ENCODE data around the gene TNRC6A. TPM values are rescaled to one million over a fixed set of nuclear protein-coding genes. Genes with fewer than 3 reads are reported as not detected.
"Not testable (repeated sequence)": the region's sequence is repeated elsewhere in the genome, so short reads cannot be mapped to it uniquely, and the experiment has no call there.

Gene TNRC6A
- polyA plus RNA-seq, 12 donors: 22.9 to 76.8 (median 35.6) TPM

DNA sequence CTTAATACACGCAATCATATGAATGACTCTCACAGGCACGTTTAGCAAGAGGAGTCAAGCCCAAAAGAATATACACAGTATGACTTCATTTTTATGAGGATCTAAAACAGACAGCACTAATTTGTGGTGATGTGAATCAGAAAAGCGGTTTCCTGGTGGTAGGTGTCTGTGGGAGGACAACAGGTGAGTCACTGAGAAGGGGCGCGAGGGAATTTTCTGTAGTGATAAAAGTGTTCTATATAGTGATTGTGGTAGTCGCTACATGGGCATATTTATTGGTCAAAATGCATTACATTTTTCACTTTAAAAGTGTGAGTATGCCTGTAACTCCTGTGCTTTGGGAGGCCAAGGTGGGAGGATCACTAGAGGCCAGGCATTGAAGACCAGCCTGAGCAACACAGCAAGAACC, 7.6 kb upstream of the TNRC6A start:
- DNase-seq: no peak

DNA sequence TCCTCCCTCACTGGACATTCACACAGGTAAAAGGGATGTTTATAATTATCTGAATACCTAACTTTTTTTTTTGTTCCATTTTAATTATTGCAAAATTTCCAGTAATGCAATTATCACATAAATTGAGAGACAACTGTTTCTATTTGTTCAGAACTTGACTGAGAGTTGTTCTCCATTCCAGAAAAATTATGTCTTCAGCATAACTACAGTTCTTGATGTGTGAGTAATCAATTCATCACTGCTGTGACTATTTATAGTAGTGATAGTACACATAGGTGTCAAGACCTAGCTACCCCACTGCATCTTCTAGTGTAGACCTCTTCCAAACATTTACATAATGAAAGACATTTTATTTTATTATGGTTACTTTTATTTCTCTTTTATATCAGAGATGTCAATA, 5.8 kb upstream of the TNRC6A start:
- DNase-seq: no peak

- no peak for DNase-seq
Measured at GRCh38 chr16:24728011-24728410, 1.4 kb upstream of the TNRC6A start.

DNA sequence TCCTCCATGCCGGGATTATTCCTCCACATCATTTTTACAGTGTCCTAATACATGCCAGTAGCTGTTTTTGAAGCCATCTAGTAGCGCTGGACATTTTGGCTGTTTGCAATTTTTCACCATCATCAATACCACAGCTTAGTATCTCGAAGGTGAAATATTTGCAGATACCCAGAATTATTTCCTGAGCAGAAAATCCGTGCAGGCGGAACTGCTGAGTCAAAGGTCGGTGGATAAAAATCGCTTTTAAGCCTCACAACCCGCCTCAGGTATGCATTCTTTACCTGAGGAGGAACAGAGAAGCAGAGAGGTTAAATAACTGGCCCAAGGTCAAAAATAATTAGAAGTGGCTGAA, 584 bp upstream of the TNRC6A start:
- DNase-seq: no peak

DNA sequence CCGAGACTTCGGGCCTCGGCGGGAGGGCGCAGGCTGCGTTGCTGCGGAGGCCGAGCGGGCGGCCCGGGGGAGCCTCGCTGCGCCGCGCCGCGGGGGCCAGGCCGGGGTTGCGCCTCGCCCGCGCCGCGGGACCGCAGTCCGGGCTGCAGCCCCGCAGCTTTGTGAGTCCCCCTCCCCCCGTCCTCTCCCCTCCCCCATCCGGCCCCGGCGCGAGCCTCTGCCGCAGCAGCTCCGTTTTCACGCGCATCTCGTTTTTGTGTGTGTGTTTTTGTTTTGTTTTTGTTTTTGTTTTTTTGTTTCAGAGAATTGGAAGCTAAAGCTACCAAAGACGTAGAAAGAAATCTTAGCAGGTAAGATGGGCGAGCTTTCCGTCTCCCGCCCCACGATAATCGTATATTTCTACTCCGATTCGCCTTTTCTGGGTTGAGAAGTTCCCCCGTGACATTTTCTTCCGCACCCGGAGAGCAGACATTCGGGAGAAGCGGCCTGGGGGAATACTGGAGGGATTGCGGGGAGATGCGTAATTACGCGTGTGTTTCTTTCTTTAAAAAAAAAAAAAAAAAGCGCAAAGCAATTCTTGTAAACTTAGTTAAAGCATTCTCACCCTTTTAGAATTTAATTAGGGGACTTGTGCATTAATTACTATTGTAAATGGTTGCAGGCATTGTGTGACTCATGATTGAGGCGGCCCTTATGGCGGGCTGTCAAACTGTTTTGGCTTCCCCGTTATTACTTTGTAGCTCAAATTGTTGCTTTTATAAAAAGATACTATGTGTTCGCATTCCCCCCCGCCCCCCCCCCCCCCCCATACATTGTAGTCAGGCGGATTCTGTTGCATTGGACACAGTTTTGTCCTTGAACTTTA, 732 bp downstream of the TNRC6A start:
- peak; percentile 20 for DNase-seq

- DNase-seq: no peak
Measured at GRCh38 chr16:24730914-24731313, 1.5 kb downstream of the TNRC6A start.

DNA sequence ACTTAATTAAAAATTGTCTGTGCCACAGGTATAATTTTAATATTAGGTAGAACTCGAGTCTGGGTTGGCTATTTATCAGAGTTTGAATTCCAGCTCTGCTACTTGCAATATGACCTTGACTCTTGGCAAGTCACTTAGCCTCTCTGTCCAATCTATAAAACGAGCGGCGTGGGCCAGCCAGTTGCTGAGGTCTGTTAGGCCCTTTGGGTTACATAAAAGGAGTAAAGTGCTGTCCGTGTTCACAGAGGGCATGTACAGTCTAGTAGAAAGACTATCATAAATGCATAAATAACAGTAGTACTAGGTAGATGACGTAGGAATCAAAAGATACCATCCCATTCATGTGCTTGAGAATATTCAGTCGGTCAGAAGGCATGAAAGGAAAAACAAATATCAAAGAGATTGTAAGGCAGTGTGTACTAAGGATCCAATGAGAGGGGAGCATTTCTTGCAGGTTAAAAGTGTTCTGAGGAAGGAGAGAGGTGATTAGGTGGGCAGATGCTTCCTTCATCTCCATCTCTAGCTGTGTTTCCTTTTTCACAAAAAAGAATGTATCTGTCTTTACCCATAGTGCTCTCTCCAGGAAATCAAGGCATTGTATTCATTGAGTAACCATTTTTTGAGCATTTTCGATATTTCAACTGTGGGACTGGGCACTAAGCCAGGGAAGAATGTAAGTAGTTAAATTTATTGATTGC, 2.4 kb downstream of the TNRC6A start:
- no peak for DNase-seq

- no peak for DNase-seq
Measured at GRCh38 chr16:24734382-24734781, 4.9 kb downstream of the TNRC6A start.

DNA sequence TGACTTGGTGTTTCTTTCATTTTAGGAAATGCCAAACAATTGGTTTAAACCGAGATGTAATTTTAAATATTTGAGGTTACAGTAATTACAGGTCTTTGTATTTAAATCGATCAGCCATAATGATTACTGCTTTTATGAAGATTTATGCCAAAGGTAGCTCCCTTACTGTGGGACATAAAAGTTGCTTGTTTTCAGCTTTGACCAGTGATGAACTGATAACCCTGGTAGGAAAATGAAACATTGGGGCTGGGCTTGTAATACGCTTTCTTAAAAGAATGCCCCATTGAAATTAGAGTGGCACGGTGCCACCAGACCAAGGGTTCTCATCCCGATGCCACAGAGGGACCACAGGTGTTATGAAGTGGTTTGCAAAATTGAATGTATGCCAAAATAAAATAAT, 7.3 kb downstream of the TNRC6A start:
- no peak for DNase-seq

DNA sequence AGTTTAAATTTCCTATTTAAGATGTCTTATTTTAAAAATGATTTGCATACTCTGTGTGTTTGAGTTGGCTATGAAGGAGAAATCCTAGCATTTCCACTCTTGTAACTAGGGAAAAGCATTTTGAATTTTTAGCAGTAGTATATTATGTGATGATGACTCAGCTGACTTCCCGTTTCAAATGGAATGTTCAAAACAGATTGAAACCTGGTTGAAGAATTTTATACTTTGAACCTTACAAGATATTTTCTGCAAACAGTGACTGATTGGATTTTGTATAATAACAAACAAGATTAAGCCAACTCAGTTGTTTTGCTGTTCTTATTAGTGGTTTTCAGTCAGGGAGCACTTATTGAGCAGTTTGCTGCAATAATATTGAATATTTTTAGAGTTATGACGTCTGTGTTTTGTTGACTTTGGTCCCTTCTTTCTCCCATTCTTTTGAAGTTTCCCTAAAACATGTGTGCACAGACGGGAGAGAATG, 8.0 kb downstream of the TNRC6A start:
- no peak for DNase-seq

GRCh38 chr16:24737916-24738594, 8.6 kb downstream of the TNRC6A start:
- no peak for DNase-seq

GRCh38 chr16:24738895-24739294, 9.4 kb downstream of the TNRC6A start:
- no peak for DNase-seq

- no peak for DNase-seq
Measured at GRCh38 chr16:24741862-24742261, 12.4 kb downstream of the TNRC6A start.

DNA sequence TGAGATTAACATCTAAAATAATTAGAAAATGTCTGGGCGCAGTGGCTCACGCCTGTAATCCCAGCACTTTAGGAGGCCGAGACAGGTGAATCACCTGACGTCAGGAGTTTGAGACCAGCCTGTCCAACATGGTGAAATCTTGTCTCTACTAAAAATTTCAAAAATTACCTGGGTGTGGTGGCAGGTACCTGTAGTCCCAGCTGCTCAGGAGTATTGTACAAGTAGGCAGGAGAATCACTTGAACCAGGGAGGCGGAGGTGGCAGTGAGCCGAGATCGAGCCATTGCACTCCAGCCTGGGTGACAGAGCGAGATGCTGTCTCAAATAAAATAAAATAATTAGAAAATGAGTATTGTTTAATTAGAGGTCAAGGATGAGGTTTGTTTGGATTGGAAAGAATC, 13.2 kb downstream of the TNRC6A start:
- not testable (repeated sequence) for DNase-seq

- DNase-seq: no peak
Measured at GRCh38 chr16:24745391-24745790, 15.9 kb downstream of the TNRC6A start.

DNA sequence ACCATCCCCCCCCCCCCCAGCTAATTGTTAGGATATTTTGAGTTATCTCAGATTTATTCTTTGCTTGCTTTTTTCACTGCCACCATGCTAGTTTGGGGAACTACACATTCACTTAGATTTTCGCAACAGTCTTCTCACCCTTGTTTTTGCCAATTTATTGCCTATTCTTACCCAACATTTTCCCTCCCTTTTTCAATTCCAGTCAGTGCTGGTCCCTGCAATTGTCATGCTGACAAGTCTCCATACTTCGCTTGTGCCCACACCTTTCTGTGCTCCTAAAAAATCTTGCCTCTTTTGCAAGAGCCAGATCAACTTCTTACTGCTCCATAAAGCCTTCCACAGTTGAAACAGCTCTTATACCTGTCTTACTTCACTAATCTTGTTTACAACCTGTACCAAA, 16.3 kb downstream of the TNRC6A start:
- no peak for DNase-seq

DNA sequence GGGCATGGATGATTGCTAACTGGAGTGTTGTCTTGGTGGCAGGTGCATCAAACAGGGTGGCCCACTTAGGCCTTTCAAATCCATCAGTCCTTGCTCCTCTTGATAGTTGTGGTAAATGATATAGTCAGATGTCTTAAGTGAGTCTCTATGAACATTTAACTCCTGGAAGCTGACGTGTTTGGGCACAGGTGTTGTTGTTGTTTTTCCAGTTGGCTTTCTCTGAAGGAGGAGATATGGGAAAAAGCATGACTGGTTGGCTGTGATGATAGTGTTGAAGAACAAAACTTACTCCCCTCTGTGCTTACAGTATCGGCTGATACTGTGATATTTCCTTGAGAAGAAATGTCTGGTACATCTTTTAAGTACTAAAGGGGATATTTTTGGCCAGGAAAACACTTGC, 18.0 kb downstream of the TNRC6A start:
- no peak for DNase-seq

GRCh38 chr16:24748242-24748641, 18.8 kb downstream of the TNRC6A start:
- DNase-seq: no peak

- DNase-seq: no peak
Measured at GRCh38 chr16:24749310-24749709, 19.9 kb downstream of the TNRC6A start.

DNA sequence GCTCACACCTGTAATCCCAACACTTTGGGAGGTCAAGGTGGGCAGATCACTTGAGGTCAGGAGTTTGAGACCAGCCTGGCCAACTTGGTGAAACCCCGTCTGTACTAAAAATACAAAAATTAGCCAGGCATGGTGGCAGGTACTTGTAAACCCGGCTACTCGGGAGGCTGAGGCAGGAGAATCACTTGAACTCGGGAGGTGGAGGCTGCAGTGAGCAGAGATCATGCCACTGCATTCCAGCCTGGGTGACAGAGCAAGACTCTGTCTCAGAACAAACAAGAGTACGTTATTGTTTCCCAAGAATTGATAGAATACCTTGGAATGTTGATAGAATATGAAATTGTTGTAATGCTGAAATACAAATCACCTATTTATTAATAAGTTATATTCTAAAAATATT, 20.4 kb downstream of the TNRC6A start:
- DNase-seq: not testable (repeated sequence)

DNA sequence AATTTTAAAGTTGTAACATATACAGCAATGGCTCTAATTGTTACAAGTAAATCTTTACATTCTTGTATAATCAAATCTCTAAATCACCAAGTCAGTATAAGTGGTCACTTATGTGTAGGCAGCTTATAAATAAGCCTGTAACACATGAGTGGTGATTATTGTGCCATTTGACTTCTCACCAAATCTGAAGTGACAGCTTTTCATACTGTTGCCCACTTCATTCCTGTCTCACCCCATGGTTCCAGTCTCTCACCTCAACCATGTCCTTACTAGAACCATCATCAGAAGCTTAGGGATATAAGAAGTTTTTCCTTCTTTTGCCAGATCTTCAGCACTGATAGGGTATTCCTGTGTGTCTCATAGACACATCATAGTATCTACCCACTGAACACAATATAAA, 23.5 kb downstream of the TNRC6A start:
- DNase-seq: no peak

- no peak for DNase-seq
Measured at GRCh38 chr16:24753437-24753836, 24.0 kb downstream of the TNRC6A start.

GRCh38 chr16:24754543-24754942, 25.1 kb downstream of the TNRC6A start:
- DNase-seq: no peak

All from muscle of arm (tissue), 12 donors.